Measurements from ENCODE around the gene TCERG1L.

- TF ChIP-seq POLR2A (IDR thresholded peaks at IDR 0.05): no peak
- TF ChIP-seq CTCF (IDR thresholded peaks at IDR 0.05): no peak
Observed at GRCh38 chr10:131254859-131255252, 56.7 kb downstream of the TCERG1L start.

All from Peyer's patch (tissue), 4 donors.